ENCODE results near the gene GNA15.

The GNA15 gene

DNA sequence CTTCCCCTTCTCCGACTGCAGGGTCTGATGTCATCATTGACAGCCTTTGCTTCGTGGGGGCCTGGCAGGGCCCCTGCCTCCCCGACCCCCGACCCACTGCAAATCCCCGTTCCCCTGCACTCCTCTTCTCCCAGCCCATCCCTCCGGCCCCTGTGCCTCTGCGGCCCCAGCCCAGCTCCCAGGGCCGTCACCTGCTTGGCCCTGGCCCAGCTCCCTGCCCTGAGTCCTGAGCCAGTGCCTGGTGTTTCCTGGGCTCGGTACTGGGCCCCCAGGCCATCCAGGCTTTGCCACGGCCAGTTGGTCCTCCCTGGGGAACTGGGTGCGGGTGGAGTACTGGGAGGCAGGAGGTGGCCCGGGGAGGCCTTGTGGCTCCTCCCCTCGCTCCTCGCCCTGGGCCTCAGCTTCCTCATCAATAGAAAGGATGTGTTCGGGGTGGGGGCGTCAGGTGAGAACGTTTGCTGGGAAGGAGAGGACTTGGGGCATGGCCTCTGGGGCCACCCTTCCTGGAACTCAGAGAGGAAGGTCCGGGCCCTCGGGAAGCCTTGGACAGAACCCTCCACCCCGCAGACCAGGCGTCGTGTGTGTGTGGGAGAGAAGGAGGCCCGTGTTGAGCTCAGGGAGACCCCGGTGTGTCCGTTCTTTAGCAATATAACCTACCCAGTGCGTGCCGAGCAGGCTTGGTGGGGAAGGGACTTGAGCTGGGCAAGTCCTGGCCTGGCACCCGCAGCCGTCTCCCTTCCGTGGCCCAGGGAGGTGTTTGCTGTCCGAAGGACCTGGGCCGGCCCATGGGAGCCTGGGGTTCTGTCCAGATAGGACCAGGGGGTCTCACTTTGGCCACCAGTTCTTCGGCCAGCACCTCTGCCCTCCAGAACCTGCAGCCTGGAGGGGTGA lies 72.7 kb downstream of the GNA15 start:
- DNase-seq (ENCODE audit: low spot score) = no peak
- TF ChIP-seq CTCF (IDR thresholded peaks at IDR 0.05; ENCODE audit: extremely low read depth, missing control alignments) = no peak

DNA sequence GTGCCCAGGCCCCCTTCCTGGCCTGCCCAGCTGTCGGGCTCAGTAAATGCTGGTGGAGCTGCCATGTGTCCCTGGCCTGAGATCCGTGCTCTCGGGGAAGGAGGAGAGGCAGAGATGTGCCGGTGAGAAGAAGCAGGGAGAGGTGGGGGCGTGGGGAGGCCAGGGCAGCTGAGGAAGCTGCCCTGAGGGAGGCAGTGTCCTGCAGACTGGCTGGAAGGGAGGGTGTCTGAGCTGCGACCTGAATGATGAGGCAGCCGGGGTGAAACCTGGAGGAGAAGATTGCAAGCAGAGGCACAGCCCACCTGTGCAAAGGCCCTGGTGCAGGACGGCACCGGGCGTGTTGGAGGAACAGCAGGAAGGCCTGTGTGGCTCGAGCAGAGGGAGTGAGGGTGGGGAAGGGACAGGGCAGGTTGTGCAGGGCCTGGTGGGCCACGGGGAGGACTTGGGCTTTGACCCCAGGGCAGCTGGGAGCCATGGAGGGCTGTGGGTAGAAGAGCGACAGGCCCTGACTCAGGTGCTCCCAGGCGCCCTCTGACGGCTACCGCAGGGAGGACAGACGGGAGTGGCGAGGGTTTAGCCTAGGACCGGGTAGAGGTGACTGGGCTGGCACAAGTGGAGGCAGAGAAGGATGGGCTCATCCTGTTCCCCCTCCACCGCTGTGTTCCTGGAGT lies 74.6 kb downstream of the GNA15 start:
- TF ChIP-seq CTCF (IDR thresholded peaks at IDR 0.05; ENCODE audit: extremely low read depth, missing control alignments) = peak; percentile 66
- DNase-seq (ENCODE audit: low spot score) = peak; percentile 89

DNA sequence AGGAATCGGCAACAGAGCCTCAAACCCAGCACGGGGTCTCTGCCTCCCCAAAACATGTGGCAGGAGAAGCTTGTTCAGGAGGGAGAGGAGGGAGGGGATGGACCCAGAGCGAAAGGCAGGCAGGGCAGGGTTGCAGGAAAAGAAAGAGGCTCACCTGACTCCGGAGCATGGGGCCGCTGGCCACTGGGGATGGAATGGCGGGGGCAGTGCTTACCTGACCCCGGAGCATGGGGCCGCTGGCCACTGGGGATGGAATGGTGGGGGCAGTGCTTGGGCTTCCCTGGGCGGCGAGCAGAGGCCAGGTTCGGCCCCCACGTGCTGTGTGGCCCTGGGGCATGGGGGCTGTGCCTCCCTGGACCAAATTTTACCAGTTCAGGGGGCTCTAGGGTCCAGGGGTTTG lies 75.4 kb downstream of the GNA15 start:
- DNase-seq (ENCODE audit: low spot score) = no peak
- no peak for TF ChIP-seq CTCF (IDR thresholded peaks at IDR 0.05; ENCODE audit: extremely low read depth, missing control alignments)

GRCh38 chr19:3213159-3213558 lies 77.3 kb downstream of the GNA15 start:
- no peak for TF ChIP-seq CTCF (IDR thresholded peaks at IDR 0.05; ENCODE audit: extremely low read depth, missing control alignments)
- no peak for DNase-seq (ENCODE audit: low spot score)

Measured in GM20000 (cell line).